HepG2 (cell line): ENCODE data around the gene PCDHGC5. TPM values are rescaled to one million over a fixed set of nuclear protein-coding genes. Genes with fewer than 3 reads are reported as not detected.

Source experiments
- ATAC-seq: fragments of 200-7000 bp; cut with Tn5 transposase; 3 replicates; pipeline ENCODE4 v1.9.1; 2020; ENCODE audit warnings: mild to moderate bottlenecking, moderate library complexity
- BruUV-seq: library from RNA; stranded (reverse); fragments of 400-500 nt; replicated peaks from 2 replicates; lab custom pipeline; 2021; lab: Mats Ljungman, UMichigan
- CTCF ChIA-PET: fragments of 300-600 bp; formaldehyde crosslinking; extraction: SDS; loops from one replicate; lab custom pipeline; 2021; ENCODE audit warnings: low total read pairs, inconsistent platforms, low intra/inter-chr PET ratio; lab: Yijun Ruan, JAX
- POLR2A ChIA-PET: fragments of 350-600 bp; sonication (Branson Sonifier 250); formaldehyde crosslinking; loops from one replicate; lab custom pipeline; 2020; ENCODE audit warnings: antibody characterized with exemption, inconsistent platforms; lab: Yijun Ruan, JAX
- DNase-seq: peaks from one replicate; pipeline ENCODE4 v3.0.0-alpha.2; 2015; ENCODE audit warnings: low spot score
- FAIRE-seq: peaks from 3 replicates; lab custom pipeline; 2011; peaks lifted over from hg19 to GRCh38; lab: Jason Lieb, UNC
- H2AFZ ChIP-seq: one replicate; pipeline ENCODE4 v1.6.1; 2011; ENCODE audit warnings: low read length, inconsistent platforms
- H3K27ac ChIP-seq: fragments of 300-600 bp; 3 replicates; pipeline ENCODE4 v1.8.0; 2011; ENCODE audit warnings: mixed run types, mild to moderate bottlenecking, mixed read lengths, low read length, inconsistent platforms; ENCODE audit not compliant: insufficient read depth; ENCODE audit errors: extremely low read length
- H3K27me3 ChIP-seq, 2 experiments: fragments of 200-600 bp in 1 of 2; 2 replicates in 1 of 2; 3 replicates in 1 of 2; pipeline versions ENCODE4 v1.6.0 to v1.8.0; 2011; ENCODE audit warnings: low read length in 2 of 2, mild to moderate bottlenecking in 2 of 2, moderate library complexity in 2 of 2, inconsistent platforms in 1 of 2; ENCODE audit not compliant: insufficient read depth in 2 of 2, control insufficient read depth in 1 of 2
- H3K36me3 ChIP-seq, 2 experiments: fragments of 200-600 bp in 1 of 2; replicated peaks in 1 of 2; 2 replicates in 1 of 2; 3 replicates in 1 of 2; pipeline versions ENCODE4 v1.5.1 to v1.8.0; 2011; ENCODE audit warnings: low read length in 2 of 2, inconsistent platforms in 1 of 2; ENCODE audit not compliant: insufficient read depth in 2 of 2, control insufficient read depth in 1 of 2
- H3K4me1 ChIP-seq: 2 replicates; pipeline ENCODE4 v1.5.1; 2012; ENCODE audit warnings: low read length, inconsistent platforms; ENCODE audit not compliant: insufficient read depth
- H3K4me2 ChIP-seq: 2 replicates; pipeline ENCODE4 v1.6.0; 2011; ENCODE audit warnings: low read depth, low read length, inconsistent platforms
- H3K4me3 ChIP-seq, 3 experiments: fragments of 200-600 bp in 1 of 3; sonication (generic), shearing (Covaris generic) in 1 of 3; replicated peaks in 1 of 3; 2 replicates each; pipeline ENCODE4 v1.5.1; 2011 to 2016; ENCODE audit warnings: low read length in 3 of 3, inconsistent platforms in 2 of 3, low read depth in 2 of 3, mild to moderate bottlenecking in 2 of 3, control low read depth in 1 of 3, mixed read lengths in 1 of 3; ENCODE audit not compliant: insufficient read depth in 1 of 3
- H3K79me2 ChIP-seq: one replicate; pipeline ENCODE4 v1.6.1; 2011; ENCODE audit warnings: low read length, inconsistent platforms; ENCODE audit not compliant: insufficient read depth
- H3K9ac ChIP-seq: 2 replicates; pipeline ENCODE4 v1.6.0; 2011; ENCODE audit warnings: mild to moderate bottlenecking, low read depth, low read length, inconsistent platforms; ENCODE audit not compliant: insufficient read depth
- H3K9me3 ChIP-seq: 2 replicates; pipeline ENCODE4 v1.5.1; 2012; ENCODE audit warnings: mild to moderate bottlenecking, low read length
- H4K20me1 ChIP-seq: 2 replicates; pipeline ENCODE4 v1.6.0; 2011; ENCODE audit warnings: inconsistent platforms, mild to moderate bottlenecking, low read length, moderate library complexity; ENCODE audit not compliant: insufficient read depth
- DPF2 ChIP-seq: sonication (generic); formaldehyde crosslinking; IDR thresholded peaks from 2 replicates; pipeline ENCODE4 v1.4.0; 2020; ENCODE audit warnings: mild to moderate bottlenecking, low read depth, missing genetic modification reagents, borderline replicate concordance
- GPN1 ChIP-seq: sonication (generic); formaldehyde crosslinking; IDR thresholded peaks from 2 replicates; pipeline ENCODE4 v1.5.1; 2020; ENCODE audit warnings: missing genetic modification reagents, borderline replicate concordance
- JUND ChIP-seq: sonication (generic); formaldehyde crosslinking; IDR thresholded peaks from 2 replicates; pipeline ENCODE4 v1.8.0; 2022; ENCODE audit warnings: mild to moderate bottlenecking, missing genetic modification reagents
- KDM5A ChIP-seq: fragments of 200-600 bp; sonication (generic); IDR thresholded peaks from 2 replicates; pipeline ENCODE4 v1.7.0; 2018; ENCODE audit warnings: antibody characterized with exemption, mild to moderate bottlenecking, low read length, borderline replicate concordance
- NCOR1 ChIP-seq: fragments of 200-600 bp; sonication (generic); IDR thresholded peaks from 2 replicates; pipeline ENCODE4 v1.7.0; 2017; ENCODE audit warnings: antibody characterized with exemption, low read length, borderline replicate concordance
- NR3C1 ChIP-seq: sonication (generic); formaldehyde crosslinking; IDR thresholded peaks from 2 replicates; pipeline ENCODE4 v1.4.0; 2020; ENCODE audit warnings: missing genetic modification reagents
- PLRG1 ChIP-seq: fragments of 450-650 bp; conservative IDR thresholded peaks from 2 replicates; pipeline ENCODE4 v1.6.1; 2016
- SETDB1 ChIP-seq: sonication (generic); formaldehyde crosslinking; IDR thresholded peaks from 2 replicates; pipeline ENCODE4 v1.5.1; 2020; ENCODE audit warnings: missing genetic modification reagents, mild to moderate bottlenecking, borderline replicate concordance
- SKI ChIP-seq: fragments of 450-650 bp; IDR thresholded peaks from one replicate; pipeline ENCODE4 v1.6.1; 2018; ENCODE audit warnings: mild to moderate bottlenecking; ENCODE audit not compliant: partially characterized antibody
- SMAD1 ChIP-seq: sonication (generic); formaldehyde crosslinking; IDR thresholded peaks from 2 replicates; pipeline ENCODE4 v1.4.0; 2020; ENCODE audit warnings: missing genetic modification reagents, low read depth, mild to moderate bottlenecking, borderline replicate concordance
- SP140L ChIP-seq: sonication (generic); formaldehyde crosslinking; IDR thresholded peaks from 2 replicates; pipeline ENCODE4 v1.4.0; 2020; ENCODE audit warnings: missing genetic modification reagents, borderline replicate concordance
- SPEN ChIP-seq: sonication (generic); formaldehyde crosslinking; IDR thresholded peaks from 2 replicates; pipeline ENCODE4 v1.5.1; 2020; ENCODE audit warnings: low read depth, mild to moderate bottlenecking, missing genetic modification reagents
- SRF ChIP-seq: IDR thresholded peaks from 2 replicates; pipeline ENCODE4 v1.6.1; 2011; ENCODE audit warnings: mild to moderate bottlenecking, low read depth, low read length, moderate library complexity
- SRSF4 ChIP-seq: fragments of 200-400 bp; formaldehyde crosslinking; IDR thresholded peaks from one replicate; pipeline ENCODE4 v1.6.1; 2018; ENCODE audit warnings: mild to moderate bottlenecking, low read depth, low read length, moderate library complexity; ENCODE audit not compliant: poor library complexity, severe bottlenecking
- TBX3 ChIP-seq: fragments of 450-650 bp; IDR thresholded peaks from 2 replicates; pipeline ENCODE4 v1.6.1; 2017; ENCODE audit warnings: antibody characterized with exemption, mild to moderate bottlenecking, inconsistent platforms, borderline replicate concordance
- YY1 ChIP-seq: IDR thresholded peaks from 2 replicates; pipeline ENCODE4 v1.6.1; 2011; ENCODE audit warnings: low read length, low read depth, moderate library complexity, mild to moderate bottlenecking; ENCODE audit not compliant: insufficient read depth, insufficient replicate concordance
- ZNF382 ChIP-seq: sonication (generic); formaldehyde crosslinking; IDR thresholded peaks from 2 replicates; pipeline ENCODE4 v1.5.0; 2020; ENCODE audit warnings: missing genetic modification reagents, mild to moderate bottlenecking, borderline replicate concordance
- ZNF501 ChIP-seq: sonication (generic); formaldehyde crosslinking; IDR thresholded peaks from 2 replicates; pipeline ENCODE4 v1.5.1; 2020; ENCODE audit warnings: mild to moderate bottlenecking, moderate library complexity, missing genetic modification reagents
- ZNF543 ChIP-seq: sonication (generic); formaldehyde crosslinking; IDR thresholded peaks from 2 replicates; pipeline ENCODE4 v1.4.0; 2020; ENCODE audit warnings: mild to moderate bottlenecking, missing genetic modification reagents
- ZNF550 ChIP-seq: sonication (generic); formaldehyde crosslinking; IDR thresholded peaks from 2 replicates; pipeline ENCODE4 v1.4.0; 2020; ENCODE audit warnings: mild to moderate bottlenecking, missing genetic modification reagents, borderline replicate concordance
- ZNF556 ChIP-seq: sonication (generic); formaldehyde crosslinking; IDR thresholded peaks from 2 replicates; pipeline ENCODE4 v1.4.0; 2020; ENCODE audit warnings: mild to moderate bottlenecking, missing genetic modification reagents, borderline replicate concordance
- ZNF589 ChIP-seq: sonication (generic); formaldehyde crosslinking; conservative IDR thresholded peaks from 2 replicates; pipeline ENCODE4 v1.8.0; 2022; ENCODE audit warnings: mild to moderate bottlenecking, moderate library complexity, missing genetic modification reagents
- ZNF737 ChIP-seq: sonication (generic); formaldehyde crosslinking; IDR thresholded peaks from 2 replicates; pipeline ENCODE4 v1.5.0; 2020; ENCODE audit warnings: missing genetic modification reagents, mild to moderate bottlenecking, borderline replicate concordance
- ZNF83 ChIP-seq: sonication (generic); formaldehyde crosslinking; IDR thresholded peaks from 2 replicates; pipeline ENCODE4 v1.4.0; 2020; ENCODE audit warnings: missing genetic modification reagents, mild to moderate bottlenecking, borderline replicate concordance
- ZSCAN25 ChIP-seq: sonication (generic); formaldehyde crosslinking; IDR thresholded peaks from 2 replicates; pipeline ENCODE4 v1.8.0; 2022; ENCODE audit warnings: mild to moderate bottlenecking, missing genetic modification reagents
- WGBS: methylation state at CpG from one replicate; pipeline ENCODE4 v1.1.6; 2017; ENCODE audit warnings: low lambda C conversion rate; 5-methylcytosine and 5-hydroxymethylcytosine counted together
- in situ Hi-C: cut with HindIII; loops from 2 replicates; pipeline ENCODE4 v1.10.0; 2017; ENCODE audit warnings: low pct_unique_long_range_greater_than_20kb; ENCODE audit not compliant: extremely low pct_ligation_motif_present
- intact Hi-C: fragments of 100-400 bp; cut with micrococcal nuclease; formaldehyde crosslinking; loops from one replicate; pipeline ENCODE4 v1.10.0; 2022; ENCODE audit not compliant: unreplicated experiment
- polyA plus RNA-seq, 8 experiments: library from polyadenylated mRNA; depleted of rRNA in 3 of 8; stranded (reverse) in 7 of 8; unstranded in 1 of 8; fragments of >200 nt; fragmentation: Illumina TruSeq in 4 of 8; extraction: Trizol in 4 of 8; gene quantifications; 2 replicates each; pipeline versions ENCODE4 v1.2.1 to v1.2.3, GENCODE V29; 2011 to 2016; ENCODE audit warnings: low read depth in 4 of 8, missing spikeins in 1 of 8, mixed read lengths in 1 of 8; ENCODE audit not compliant: insufficient read depth in 1 of 8
- total RNA-seq, 5 experiments: library from RNA; depleted of rRNA; stranded (reverse); fragments of >200 nt; fragmentation: Illumina TruSeq; extraction: Trizol; gene quantifications; 2 replicates each; pipeline ENCODE4 v1.2.3, GENCODE V29; 2016; ENCODE audit warnings: low read depth in 1 of 5
- TF ChIP-seq, protein P1 (sequence below): sonication (generic); formaldehyde crosslinking; IDR thresholded peaks from 2 replicates; pipeline ENCODE4 v1.5.0; 2020; ENCODE audit warnings: missing genetic modification reagents, mild to moderate bottlenecking, borderline replicate concordance
- TF ChIP-seq, protein P2 (sequence below): IDR thresholded peaks from 2 replicates; pipeline ENCODE4 v1.6.1; 2018; ENCODE audit warnings: missing genetic modification reagents, mild to moderate bottlenecking, missing compliant biosample characterization

The PCDHGC5 gene
- total and polyA plus RNA-seq, 2 of the 13 experiments (the other 11 are each of a cell fraction or from before 2014, with no cell fraction given) = 0.03 TPM; not detected in 1

DNA sequence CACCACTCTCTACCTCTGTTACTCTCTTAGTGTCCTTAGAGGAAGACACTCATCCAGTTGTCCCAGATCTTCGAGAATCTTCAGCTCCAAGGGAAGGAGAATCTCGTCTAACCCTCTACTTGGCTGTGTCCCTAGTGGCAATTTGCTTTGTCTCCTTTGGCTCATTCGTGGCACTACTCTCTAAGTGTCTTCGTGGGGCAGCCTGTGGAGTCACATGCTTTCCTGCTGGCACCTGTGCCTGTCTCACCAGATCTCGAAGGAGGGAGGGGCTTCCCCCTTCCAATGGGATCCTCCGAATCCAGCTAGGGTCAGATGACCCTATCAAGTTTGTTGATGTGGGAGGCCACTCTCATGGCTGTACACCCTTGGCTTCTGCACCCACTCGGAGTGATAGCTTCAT, 1.8 kb upstream of the PCDHGC5 start (continued):
- TF ChIP-seq JUND (CRISPR knock-in tag) (no peak), SMAD1 (CRISPR knock-in tag) (no peak), SRF (no peak), YY1 (no peak), DPF2 (CRISPR knock-in tag) (no peak), ZNF83 (CRISPR knock-in tag) (no peak), ZNF550 (CRISPR knock-in tag) (no peak), KDM5A (no peak), GPN1 (CRISPR knock-in tag) (no peak), SRSF4 (no peak), PLRG1 (no peak)
- TF ChIP-seq, protein P1, sequence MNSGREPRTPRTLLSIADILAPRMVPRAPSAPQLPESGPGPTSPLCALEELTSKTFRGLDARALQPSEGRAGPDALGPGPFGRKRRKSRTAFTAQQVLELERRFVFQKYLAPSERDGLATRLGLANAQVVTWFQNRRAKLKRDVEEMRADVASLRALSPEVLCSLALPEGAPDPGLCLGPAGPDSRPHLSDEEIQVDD (CRISPR knock-in tag) = no peak

DNA sequence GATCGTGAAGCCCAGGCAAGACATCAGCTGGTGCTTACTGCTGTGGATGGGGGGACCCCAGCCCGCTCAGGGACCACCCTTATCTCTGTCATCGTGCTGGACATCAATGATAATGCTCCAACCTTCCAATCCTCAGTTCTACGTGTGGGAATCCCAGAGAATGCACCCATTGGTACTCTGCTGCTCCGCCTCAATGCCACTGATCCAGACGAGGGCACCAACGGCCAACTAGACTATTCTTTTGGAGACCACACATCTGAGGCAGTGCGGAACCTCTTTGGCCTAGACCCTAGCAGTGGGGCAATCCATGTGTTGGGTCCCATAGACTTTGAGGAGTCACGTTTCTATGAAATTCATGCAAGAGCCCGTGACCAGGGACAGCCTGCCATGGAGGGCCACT, 960 bp downstream of the PCDHGC5 start:
- 25% methylated on average over 4 of the region's 10 CpGs for WGBS
- ChIA-PET CTCF (no interaction called here), POLR2A (no interaction called here)
- no peak overlapping the region for H3K4me2 ChIP-seq
- H3K4me1 ChIP-seq = no peaks in the 10 kb centered on the region
- H2AFZ ChIP-seq = no peak overlapping the region
- FAIRE-seq = no peak
- ATAC-seq = no peak
- intact Hi-C loops = no loop called here
- no peaks in the 10 kb centered on the region for H3K36me3 ChIP-seq
- H4K20me1 ChIP-seq = no peaks in the 10 kb centered on the region
- BruUV-seq = no TSS peak
- in situ Hi-C loops = no loop called here
- no peak for DNase-seq
- H3K9ac ChIP-seq = no peak overlapping the region
- peaks cover 3 to 39% of the 10 kb centered on the region in 2 experiments; a peak in 4 of 5 replicates for H3K27me3 ChIP-seq
- no peak overlapping the region for H3K27ac ChIP-seq
- no peaks in the 10 kb centered on the region for H3K79me2 ChIP-seq
- no peak overlapping the region for H3K4me3 ChIP-seq
- H3K9me3 ChIP-seq = no peaks in the 10 kb centered on the region
- TF ChIP-seq ZNF589 (CRISPR knock-in tag) (no peak), SP140L (no peak), ZNF382 (CRISPR knock-in tag) (no peak), ZSCAN25 (CRISPR knock-in tag) (no peak), SPEN (no peak), ZNF501 (CRISPR knock-in tag) (no peak), NCOR1 (no peak), TBX3 (no peak), NR3C1 (CRISPR knock-in tag) (no peak), ZNF737 (CRISPR knock-in tag) (no peak), SKI (no peak), SETDB1 (CRISPR knock-in tag) (no peak), ZNF556 (CRISPR knock-in tag) (no peak), ZNF543 (no peak)
- TF ChIP-seq, protein P2, sequence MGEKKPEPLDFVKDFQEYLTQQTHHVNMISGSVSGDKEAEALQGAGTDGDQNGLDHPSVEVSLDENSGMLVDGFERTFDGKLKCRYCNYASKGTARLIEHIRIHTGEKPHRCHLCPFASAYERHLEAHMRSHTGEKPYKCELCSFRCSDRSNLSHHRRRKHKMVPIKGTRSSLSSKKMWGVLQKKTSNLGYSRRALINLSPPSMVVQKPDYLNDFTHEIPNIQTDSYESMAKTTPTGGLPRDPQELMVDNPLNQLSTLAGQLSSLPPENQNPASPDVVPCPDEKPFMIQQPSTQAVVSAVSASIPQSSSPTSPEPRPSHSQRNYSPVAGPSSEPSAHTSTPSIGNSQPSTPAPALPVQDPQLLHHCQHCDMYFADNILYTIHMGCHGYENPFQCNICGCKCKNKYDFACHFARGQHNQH (CRISPR knock-in tag) = no peak
